Trophoblast cell (in vitro differentiated cells and primary cell): ENCODE data around the gene EEF1G.

Experiments
- DNase-seq, 2 donors: peaks; one replicate each; pipeline ENCODE4 v3.0.0-alpha.2; 2016
- H2AFZ ChIP-seq: 2 replicates; pipeline ENCODE4 v1.6.1; 2013; ENCODE audit warnings: low read length, moderate library complexity, mild to moderate bottlenecking; ENCODE audit not compliant: insufficient read depth, poor library complexity
- H2AK5ac ChIP-seq: 2 replicates; pipeline ENCODE4 v1.6.1; 2013; ENCODE audit warnings: mild to moderate bottlenecking, low read length
- H2BK120ac ChIP-seq: 2 replicates; pipeline ENCODE4 v1.6.1; 2013; ENCODE audit warnings: low read length, mild to moderate bottlenecking, moderate library complexity; ENCODE audit not compliant: insufficient read depth, poor library complexity
- H2BK12ac ChIP-seq: 2 replicates; pipeline ENCODE4 v1.6.1; 2013; ENCODE audit warnings: mild to moderate bottlenecking, low read length, moderate library complexity
- H2BK5ac ChIP-seq: 2 replicates; pipeline ENCODE4 v1.6.1; 2013; ENCODE audit warnings: low read length, low read depth, moderate library complexity, mild to moderate bottlenecking; ENCODE audit not compliant: poor library complexity
- H3K14ac ChIP-seq: 2 replicates; pipeline ENCODE4 v1.6.1; 2013; ENCODE audit warnings: mild to moderate bottlenecking, low read length
- H3K18ac ChIP-seq: 2 replicates; pipeline ENCODE4 v1.6.1; 2013; ENCODE audit warnings: mild to moderate bottlenecking, low read length
- H3K23ac ChIP-seq: 2 replicates; pipeline ENCODE4 v1.6.1; 2013; ENCODE audit warnings: low read length
- H3K27ac ChIP-seq: 2 replicates; pipeline ENCODE4 v1.5.1; 2013; ENCODE audit warnings: low read depth, mild to moderate bottlenecking, inconsistent platforms, low read length, moderate library complexity
- H3K27me3 ChIP-seq: 2 replicates; pipeline ENCODE4 v1.6.1; 2013; ENCODE audit warnings: inconsistent platforms, mild to moderate bottlenecking, low read length, moderate library complexity; ENCODE audit not compliant: insufficient read depth
- H3K36me3 ChIP-seq, 2 experiments: 1 replicate in 1 of 2; 2 replicates in 1 of 2; pipeline ENCODE4 v1.6.1; 2013; ENCODE audit warnings: low read length in 2 of 2, mild to moderate bottlenecking in 2 of 2, moderate library complexity in 1 of 2; ENCODE audit not compliant: insufficient read depth in 2 of 2, control insufficient read depth in 1 of 2
- H3K4ac ChIP-seq: 2 replicates; pipeline ENCODE4 v1.6.1; 2013; ENCODE audit warnings: low read depth, mild to moderate bottlenecking, low read length, moderate library complexity
- H3K4me1 ChIP-seq, 2 experiments: 1 replicate in 1 of 2; 2 replicates in 1 of 2; pipeline ENCODE4 v1.6.1; 2013; ENCODE audit warnings: low read length in 2 of 2, mild to moderate bottlenecking in 2 of 2, moderate library complexity in 1 of 2; ENCODE audit not compliant: insufficient read depth in 2 of 2, control insufficient read depth in 1 of 2
- H3K4me2 ChIP-seq: 2 replicates; pipeline ENCODE4 v1.6.1; 2013; ENCODE audit warnings: inconsistent platforms, mild to moderate bottlenecking, low read length, moderate library complexity
- H3K4me3 ChIP-seq: 2 replicates; pipeline ENCODE4 v1.5.1; 2013; ENCODE audit warnings: mild to moderate bottlenecking, low read depth, low read length, inconsistent platforms
- H3K79me1 ChIP-seq: one replicate; pipeline ENCODE4 v1.6.1; 2013; ENCODE audit warnings: low read length
- H3K79me2 ChIP-seq: 2 replicates; pipeline ENCODE4 v1.6.1; 2013; ENCODE audit warnings: low read length, mild to moderate bottlenecking; ENCODE audit not compliant: control insufficient read depth, insufficient read depth, poor library complexity
- H3K9ac ChIP-seq: 2 replicates; pipeline ENCODE4 v1.6.1; 2013; ENCODE audit warnings: mild to moderate bottlenecking, low read length
- H3K9me3 ChIP-seq: 2 replicates; pipeline ENCODE4 v1.6.1; 2013; ENCODE audit warnings: low read depth, mild to moderate bottlenecking, control low read depth, inconsistent platforms, low read length; ENCODE audit not compliant: insufficient read depth
- H4K12ac ChIP-seq: 2 replicates; pipeline ENCODE4 v1.6.1; 2013; ENCODE audit warnings: low read depth, mild to moderate bottlenecking, low read length, moderate library complexity
- H4K8ac ChIP-seq: 2 replicates; pipeline ENCODE4 v1.6.1; 2013; ENCODE audit warnings: low read depth, mild to moderate bottlenecking, low read length, moderate library complexity
- H4K91ac ChIP-seq: one replicate; pipeline ENCODE4 v1.6.1; 2013; ENCODE audit warnings: low read depth, mild to moderate bottlenecking, low read length, moderate library complexity
- WGBS: extraction: QIAGEN DNeasy Blood & Tissue Kit; methylation state at CpG from one replicate; pipeline ENCODE4 v1.1.7; 2013; ENCODE audit warnings: missing lambda C conversion rate; ENCODE audit not compliant: insufficient read length, insufficient coverage; ENCODE audit errors: extremely low coverage; 5-methylcytosine and 5-hydroxymethylcytosine counted together

Gene EEF1G

DNA sequence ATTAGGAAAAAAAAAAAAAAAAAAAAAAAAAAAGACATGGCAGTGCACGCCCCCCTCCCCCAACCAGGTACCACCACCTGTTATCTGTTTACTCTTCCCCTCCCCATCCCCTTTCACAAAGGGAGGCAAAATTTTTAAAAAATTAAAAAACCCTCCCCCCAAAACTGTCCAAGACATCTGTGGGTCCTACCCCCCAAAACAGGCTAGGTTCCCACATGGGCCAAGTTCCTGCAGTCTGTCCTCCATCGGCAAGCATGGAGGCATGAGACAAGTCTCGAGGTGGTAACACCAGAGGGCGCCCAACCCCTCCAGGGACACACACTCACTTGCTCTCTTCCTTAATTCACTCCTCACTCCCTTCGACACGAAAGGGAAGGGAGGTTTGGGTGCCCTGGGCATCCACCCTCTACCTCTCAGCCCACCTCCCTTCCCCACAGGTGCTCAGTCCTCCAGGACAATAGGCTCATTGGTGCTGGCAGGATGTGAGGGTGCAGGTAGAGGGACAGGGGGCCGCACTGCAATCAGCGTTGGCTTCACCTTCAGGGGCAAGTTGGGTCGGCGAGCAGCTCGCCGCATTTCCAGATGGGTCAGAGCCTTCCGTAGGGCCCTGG, 19.8 kb upstream of the EEF1G start:
- DNase-seq: peak; percentile 60 to 76
- Histone ChIP-seq H3K27me3 (no peaks in the 10 kb centered on the region), H2AFZ (no peak overlapping the region), H3K18ac (no peak overlapping the region), H4K12ac (no peak overlapping the region), H3K14ac (no peak overlapping the region), H3K36me3 (peaks cover 45 to 57% of the 10 kb centered on the region in 2 experiments), H4K91ac (no peak overlapping the region), H3K4ac (no peak overlapping the region), H3K4me3 (peak overlapping the region; percentile 10), H3K23ac (no peak overlapping the region), H3K79me2 (no peaks in the 10 kb centered on the region), H3K4me2 (no peak overlapping the region), H3K4me1 (peaks cover 3 to 9% of the 10 kb centered on the region in 2 experiments), H2BK5ac (no peak overlapping the region), H4K8ac (no peak overlapping the region), H2AK5ac (no peak overlapping the region), H3K9ac (peak overlapping the region; percentile 49), H3K79me1 (peaks cover 2% of the 10 kb centered on the region), H3K9me3 (peaks cover 3% of the 10 kb centered on the region), H3K27ac (no peak overlapping the region), H2BK12ac (no peak overlapping the region), H2BK120ac (no peak overlapping the region)
- no CpG with 5 or more reads among the region's 13 CpGs for WGBS

GRCh38 chr11:62592989-62593421, 19.3 kb upstream of the EEF1G start:
- Histone ChIP-seq H3K23ac (no peak overlapping the region), H3K27ac (no peak overlapping the region), H3K9ac (no peak overlapping the region), H3K4ac (no peak overlapping the region), H3K4me3 (no peak overlapping the region), H3K4me1 (peaks cover 3 to 9% of the 10 kb centered on the region in 2 experiments), H3K4me2 (no peak overlapping the region), H3K27me3 (no peaks in the 10 kb centered on the region), H2BK5ac (no peak overlapping the region), H4K12ac (no peak overlapping the region), H2AK5ac (no peak overlapping the region), H2AFZ (no peak overlapping the region), H4K91ac (no peak overlapping the region), H3K14ac (no peak overlapping the region), H3K79me1 (peaks cover 2% of the 10 kb centered on the region), H2BK12ac (no peak overlapping the region), H3K9me3 (peaks cover 3% of the 10 kb centered on the region), H4K8ac (no peak overlapping the region), H3K36me3 (peaks cover 41 to 53% of the 10 kb centered on the region in 2 experiments), H3K79me2 (no peaks in the 10 kb centered on the region), H3K18ac (no peak overlapping the region), H2BK120ac (no peak overlapping the region)
- no peak for DNase-seq
- WGBS: no CpG with 5 or more reads among the region's 8 CpGs

DNA sequence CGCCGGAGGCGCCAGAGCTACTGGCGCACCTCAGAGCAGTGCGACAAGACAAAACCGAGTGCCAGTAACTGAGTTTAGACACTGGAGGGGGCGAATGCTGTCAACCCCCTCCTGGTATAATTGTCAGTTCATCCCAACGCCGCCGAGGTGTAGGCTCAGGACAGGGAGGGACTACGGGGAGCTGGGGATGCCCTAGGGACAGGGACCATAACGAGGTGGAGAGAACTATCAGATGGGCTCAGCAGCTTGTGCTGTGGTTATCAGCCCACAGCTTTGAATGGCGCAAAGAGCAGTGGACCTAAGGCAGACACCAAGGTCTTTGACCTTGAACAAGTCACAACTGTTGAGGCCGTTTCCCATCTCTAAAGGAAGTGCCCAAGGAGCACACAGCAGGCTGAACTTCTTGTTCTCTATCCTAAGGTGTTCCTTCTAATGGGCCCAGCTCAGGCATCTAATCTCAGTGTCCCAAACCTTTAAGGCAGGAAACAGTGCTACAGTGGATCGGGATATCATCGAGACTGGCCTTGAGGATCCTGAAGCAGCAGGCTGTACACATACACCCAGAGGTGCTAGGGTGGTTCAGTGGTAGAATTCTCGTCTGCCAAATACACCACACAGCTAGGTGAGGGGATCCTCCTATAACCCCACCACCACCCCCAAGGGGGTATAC, 18.6 kb upstream of the EEF1G start:
- no CpG with 5 or more reads among the region's 17 CpGs for WGBS
- Histone ChIP-seq H3K27me3 (no peaks in the 10 kb centered on the region), H4K91ac (peak overlapping the region; percentile 40), H3K4ac (no peak overlapping the region), H4K8ac (peak overlapping the region; percentile 36), H3K4me1 (peaks cover 3 to 9% of the 10 kb centered on the region in 2 experiments), H2BK12ac (no peak overlapping the region), H2AFZ (no peak overlapping the region), H3K36me3 (peaks cover 34 to 49% of the 10 kb centered on the region in 2 experiments), H3K23ac (no peak overlapping the region), H3K27ac (peak overlapping the region; percentile 45), H3K18ac (no peak overlapping the region), H4K12ac (no peak overlapping the region), H3K9me3 (peaks cover 3% of the 10 kb centered on the region), H2AK5ac (no peak overlapping the region), H2BK5ac (no peak overlapping the region), H3K9ac (peak overlapping the region; percentile 24), H3K4me3 (peak overlapping the region; percentile 13), H2BK120ac (no peak overlapping the region), H3K79me2 (no peaks in the 10 kb centered on the region), H3K79me1 (peaks cover 2% of the 10 kb centered on the region), H3K4me2 (peak overlapping the region; percentile 81), H3K14ac (no peak overlapping the region)
- no peak for DNase-seq

GRCh38 chr11:62591448-62592145, 17.9 kb upstream of the EEF1G start, which contains the start of gene TUT1:
TUT1 (minus strand) TSS chr11:62591523; CDS start chr11:62591485, 38 bp downstream.
- no CpG with 5 or more reads among the region's 58 CpGs for WGBS
- peak within 1 kb of the TSS; percentile 61 for H2BK120ac ChIP-seq
- peak within 1 kb of the TSS; percentile 85 for H4K12ac ChIP-seq
- H4K8ac ChIP-seq: peak within 1 kb of the TSS; percentile 87
- DNase-seq: peak; percentile 99 to 100
- peaks cover 3% of the 10 kb centered on the region for H3K9me3 ChIP-seq
- H3K4me3 ChIP-seq: peak within 1 kb of the TSS; percentile 88
- peak within 1 kb of the TSS; percentile 66 for H3K18ac ChIP-seq
- no peak within 1 kb of the TSS for H3K23ac ChIP-seq
- H3K79me2 ChIP-seq: no peaks in the 10 kb centered on the region
- peak within 1 kb of the TSS; percentile 65 for H4K91ac ChIP-seq
- peak within 1 kb of the TSS; percentile 73 for H2AFZ ChIP-seq
- no peaks in the 10 kb centered on the region for H3K27me3 ChIP-seq
- H3K4me2 ChIP-seq: peak within 1 kb of the TSS; percentile 81
- H3K9ac ChIP-seq: peak within 1 kb of the TSS; percentile 84
- no peak within 1 kb of the TSS for H2BK12ac ChIP-seq
- H3K4ac ChIP-seq: peak within 1 kb of the TSS; percentile 50
- peaks cover 29 to 46% of the 10 kb centered on the region in 2 experiments for H3K36me3 ChIP-seq
- peaks cover 3 to 9% of the 10 kb centered on the region in 2 experiments for H3K4me1 ChIP-seq
- H3K27ac ChIP-seq: peak within 1 kb of the TSS; percentile 72
- H3K79me1 ChIP-seq: peaks cover 2% of the 10 kb centered on the region
- H2BK5ac ChIP-seq: peak within 1 kb of the TSS; percentile 38
- H3K14ac ChIP-seq: peak within 1 kb of the TSS; percentile 76
- H2AK5ac ChIP-seq: no peak within 1 kb of the TSS
